K562 (cell line): ENCODE measurements around the gene FLOT2.
A peak's percentile ranks its signal among the peaks of the same experiment; 100 is the strongest.

Experiments used
- CTCF ChIP-seq, 3 experiments: IDR thresholded peaks in 2 of 3; conservative IDR thresholded peaks in 1 of 3; 2 replicates each; pipeline ENCODE4 v1.5.1; 2011 to 2012; ENCODE audit warnings: low read length in 3 of 3, mild to moderate bottlenecking in 3 of 3, control low read depth in 2 of 3, improper control_type of control experiment in 1 of 3, inconsistent platforms in 1 of 3, low read depth in 1 of 3, mixed read lengths in 1 of 3, moderate library complexity in 1 of 3; ENCODE audit not compliant: insufficient read depth in 2 of 3
- EP300 ChIP-seq: IDR thresholded peaks from 2 replicates; pipeline ENCODE4 v1.6.1; 2012; ENCODE audit warnings: low read length, improper control_type of control experiment
- ETV5 ChIP-seq: sonication (generic); formaldehyde crosslinking; IDR thresholded peaks from 2 replicates; pipeline ENCODE4 v1.4.0; 2020; ENCODE audit warnings: low read depth, mild to moderate bottlenecking, missing genetic modification reagents
- FOXA1 ChIP-seq: fragments of 450-650 bp; IDR thresholded peaks from 2 replicates; pipeline ENCODE4 v1.6.1; 2016; ENCODE audit warnings: mild to moderate bottlenecking, borderline replicate concordance
- FOXK2 ChIP-seq, 2 experiments: fragments of 450-650 bp; IDR thresholded peaks in 1 of 2; conservative IDR thresholded peaks in 1 of 2; 2 replicates each; pipeline ENCODE4 v1.6.1; 2016; ENCODE audit warnings: low read depth in 2 of 2, mild to moderate bottlenecking in 1 of 2
- GABPA ChIP-seq: fragments of 200-800 bp; sonication (Bioruptor generic); conservative IDR thresholded peaks from 2 replicates; pipeline ENCODE4 v1.6.1; 2016; ENCODE audit warnings: low read depth, missing genetic modification characterization, missing compliant biosample characterization
- PRDM10 ChIP-seq: fragments of 450-650 bp; IDR thresholded peaks from 2 replicates; pipeline ENCODE4 v1.6.1; 2018; ENCODE audit not compliant: partially characterized antibody
- REST ChIP-seq, 2 experiments: fragments of 450-650 bp; formaldehyde crosslinking in 1 of 2; IDR thresholded peaks; 2 replicates each; pipeline versions ENCODE4 v1.4.0 to v1.6.1; 2014 to 2020; ENCODE audit warnings: mild to moderate bottlenecking in 2 of 2, borderline replicate concordance in 1 of 2, low read depth in 1 of 2
- SMC3 ChIP-seq: conservative IDR thresholded peaks from 2 replicates; pipeline ENCODE4 v1.6.1; 2011; ENCODE audit warnings: low read depth, low read length, improper control_type of control experiment; ENCODE audit not compliant: insufficient read depth
- ZNF175 ChIP-seq: fragments of 200-800 bp; sonication (Bioruptor generic); IDR thresholded peaks from 2 replicates; pipeline ENCODE4 v1.6.1; 2016; ENCODE audit warnings: low read depth, mild to moderate bottlenecking, missing genetic modification characterization, missing compliant biosample characterization
- TF ChIP-seq, protein P1 (sequence below): sonication (generic); formaldehyde crosslinking; IDR thresholded peaks from 2 replicates; pipeline ENCODE4 v1.9.0; 2022; ENCODE audit warnings: mild to moderate bottlenecking, missing genetic modification reagents

DNA sequence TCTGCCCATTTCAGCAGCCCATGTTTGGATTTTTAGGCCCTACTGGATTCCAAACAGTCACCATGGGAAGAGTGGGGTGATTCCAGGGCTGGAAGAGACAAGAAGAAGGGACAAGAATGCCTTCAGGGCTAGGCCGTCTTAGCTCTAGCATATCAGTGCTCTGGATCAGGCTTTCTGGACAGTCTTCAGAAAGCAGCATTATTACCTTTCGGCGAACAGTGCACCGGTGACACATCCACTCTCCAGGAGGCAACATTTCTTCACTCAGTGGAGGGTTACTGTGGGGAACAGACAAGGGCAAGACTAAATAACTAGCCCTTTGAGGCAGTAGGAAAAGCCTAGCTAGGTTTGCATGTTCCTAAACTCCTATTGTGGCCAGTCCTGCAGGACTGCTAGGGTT lies 29.3 kb upstream of the FLOT2 start:
- TF ChIP-seq SMC3, result no peak
- no peak for TF ChIP-seq FOXA1
- TF ChIP-seq CTCF (IDR thresholded peaks at IDR 0.05 in 2 of 3, conservative IDR thresholded peaks at IDR 0.05 in 1 of 3; ENCODE audit: insufficient read depth in 2 of 3, low read depth in 1 of 3, low read length in 3 of 3), result no peak
- TF ChIP-seq EP300, result no peak
- TF ChIP-seq, protein P1, sequence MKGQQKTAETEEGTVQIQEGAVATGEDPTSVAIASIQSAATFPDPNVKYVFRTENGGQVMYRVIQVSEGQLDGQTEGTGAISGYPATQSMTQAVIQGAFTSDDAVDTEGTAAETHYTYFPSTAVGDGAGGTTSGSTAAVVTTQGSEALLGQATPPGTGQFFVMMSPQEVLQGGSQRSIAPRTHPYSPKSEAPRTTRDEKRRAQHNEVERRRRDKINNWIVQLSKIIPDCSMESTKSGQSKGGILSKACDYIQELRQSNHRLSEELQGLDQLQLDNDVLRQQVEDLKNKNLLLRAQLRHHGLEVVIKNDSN (CRISPR knock-in tag), result no peak
- TF ChIP-seq ETV5 (CRISPR knock-in tag), result no peak
- peak; percentile 47; the same call in 1 of the 2 replicates for TF ChIP-seq ZNF175 (CRISPR knock-in tag)
- no peak for TF ChIP-seq FOXK2 (conservative IDR thresholded peaks at IDR 0.05 in 1 of 2, IDR thresholded peaks at IDR 0.05 in 1 of 2; ENCODE audit: low read depth in 2 of 2)
- no peak for TF ChIP-seq GABPA (tag)
- TF ChIP-seq REST (IDR thresholded peaks at IDR 0.05; ENCODE audit: borderline replicate concordance), result no peak
- no peak for TF ChIP-seq REST (CRISPR knock-in tag; IDR thresholded peaks at IDR 0.05; ENCODE audit: low read depth)
- TF ChIP-seq PRDM10, result no peak
